Measurements from ENCODE around the gene NTF3. TPM values are rescaled to one million over a fixed set of nuclear protein-coding genes. Genes with fewer than 3 reads are reported as not detected.

NTF3 gene
- total and polyA plus RNA-seq, 2 of the 8 experiments (the other 6 are each of a cell fraction or from before 2014, with no cell fraction given), result 1.4 to 2.3 TPM

- TF ChIP-seq, protein P1, sequence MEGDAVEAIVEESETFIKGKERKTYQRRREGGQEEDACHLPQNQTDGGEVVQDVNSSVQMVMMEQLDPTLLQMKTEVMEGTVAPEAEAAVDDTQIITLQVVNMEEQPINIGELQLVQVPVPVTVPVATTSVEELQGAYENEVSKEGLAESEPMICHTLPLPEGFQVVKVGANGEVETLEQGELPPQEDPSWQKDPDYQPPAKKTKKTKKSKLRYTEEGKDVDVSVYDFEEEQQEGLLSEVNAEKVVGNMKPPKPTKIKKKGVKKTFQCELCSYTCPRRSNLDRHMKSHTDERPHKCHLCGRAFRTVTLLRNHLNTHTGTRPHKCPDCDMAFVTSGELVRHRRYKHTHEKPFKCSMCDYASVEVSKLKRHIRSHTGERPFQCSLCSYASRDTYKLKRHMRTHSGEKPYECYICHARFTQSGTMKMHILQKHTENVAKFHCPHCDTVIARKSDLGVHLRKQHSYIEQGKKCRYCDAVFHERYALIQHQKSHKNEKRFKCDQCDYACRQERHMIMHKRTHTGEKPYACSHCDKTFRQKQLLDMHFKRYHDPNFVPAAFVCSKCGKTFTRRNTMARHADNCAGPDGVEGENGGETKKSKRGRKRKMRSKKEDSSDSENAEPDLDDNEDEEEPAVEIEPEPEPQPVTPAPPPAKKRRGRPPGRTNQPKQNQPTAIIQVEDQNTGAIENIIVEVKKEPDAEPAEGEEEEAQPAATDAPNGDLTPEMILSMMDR (IDR thresholded peaks at IDR 0.05; ENCODE audit: control extremely low read depth in 1 of 3, insufficient read depth in 1 of 3, low read depth in 1 of 3, low read length in 3 of 3), result peak; percentile 61 to 69 (median 63)
- TF ChIP-seq SP1 (IDR thresholded peaks at IDR 0.05; ENCODE audit: low read depth, low read length) (no peak), CHD2 (IDR thresholded peaks at IDR 0.05; ENCODE audit: low read length) (no peak; the same call in 1 of the 2 replicates), KDM5A (IDR thresholded peaks at IDR 0.05; ENCODE audit: low read length) (0 out of 2 replicates have a peak, but pooled peaks have one; percentile 39), JUND (IDR thresholded peaks at IDR 0.05; ENCODE audit: low read length) (no peak)
Measured at GRCh38 chr12:5428332-5429221, 3.3 kb upstream of the NTF3 start (continued).
